Measurements from ENCODE around the gene KCND2. TPM values are rescaled to one million over a fixed set of nuclear protein-coding genes. Genes with fewer than 3 reads are reported as not detected.
A peak's percentile ranks its signal among the peaks of the same experiment; 100 is the strongest.

KCND2 gene
- total and polyA plus RNA-seq, 2 of the 4 experiments (the other 2 are of a cell fraction), result under 0.01 TPM; not detected in 1

GRCh38 chr7:120743128-120743527 is 470.2 kb downstream of the KCND2 start:
- Histone ChIP-seq H2AK5ac (ENCODE audit: low read depth, low read length) (no peak overlapping the region), H4K20me1 (ENCODE audit: insufficient read depth, low read length) (no peaks in the 10 kb centered on the region), H3K36me3 (ENCODE audit: control insufficient read depth, insufficient read depth, low read length) (no peaks in the 10 kb centered on the region), H3K27me3 (ENCODE audit: control insufficient read depth, insufficient read depth, low read length) (peaks cover 2% of the 10 kb centered on the region), H3K79me1 (ENCODE audit: low read depth in 1 of 2, low read length in 2 of 2) (no peaks in the 10 kb centered on the region), H3K27ac (ENCODE audit: insufficient read depth, low read length) (no peak overlapping the region), H3K4me1 (ENCODE audit: control insufficient read depth, insufficient read depth, low read length) (no peaks in the 10 kb centered on the region), H3K56ac (ENCODE audit: extremely low read depth, insufficient read depth, low read length) (no peak overlapping the region), H2BK15ac (ENCODE audit: low read depth, low read length) (no peak overlapping the region), H2BK20ac (ENCODE audit: low read depth, low read length) (no peak overlapping the region), H3K9me3 (ENCODE audit: control insufficient read depth, insufficient read depth, low read length) (no peaks in the 10 kb centered on the region), H3K18ac (ENCODE audit: low read depth, low read length) (no peak overlapping the region), H3K4me2 (ENCODE audit: low read depth, low read length) (no peak overlapping the region), H2BK120ac (ENCODE audit: low read depth, low read length) (no peak overlapping the region), H3K4me3 (ENCODE audit: insufficient read depth, low read depth, low read length) (no peak overlapping the region), H3K23ac (ENCODE audit: low read depth, low read length) (no peak overlapping the region), H4K91ac (ENCODE audit: insufficient read depth, low read depth, low read length) (no peak overlapping the region), H4K8ac (ENCODE audit: low read depth in 2 of 2, low read length in 2 of 2) (no peak overlapping the region), H3K14ac (replicated peaks; ENCODE audit: low read depth, low read length) (no peak overlapping the region), H3K9me1 (ENCODE audit: insufficient read depth, low read length) (no peaks in the 10 kb centered on the region), H3K9ac (ENCODE audit: low read depth, low read length) (no peak overlapping the region), H2BK5ac (ENCODE audit: low read depth, low read length, poor library complexity, severe bottlenecking) (no peak overlapping the region), H2AK9ac (replicated peaks; ENCODE audit: low read depth, low read length, poor library complexity) (no peak overlapping the region), H3K4ac (ENCODE audit: low read depth, low read length) (no peak overlapping the region), H4K5ac (ENCODE audit: low read depth, low read length) (no peak overlapping the region), H2AFZ (replicated peaks; ENCODE audit: low read length, poor library complexity) (peak overlapping the region; percentile 8)
- intact Hi-C loops (cut with micrococcal nuclease) (no loop called here), dilution Hi-C loops (cut with HindIII; ENCODE audit: low sequenced_read_pairs, unreplicated experiment) (no loop called here), in situ Hi-C loops (cut with MboI; ENCODE audit: low sequenced_read_pairs) (no loop called here)
- no peak for TF ChIP-seq CHD1 (IDR thresholded peaks at IDR 0.05; ENCODE audit: low read depth, low read length)
- no TSS peak for BruUV-seq (replicated peaks)
- ChIA-PET CTCF (no interaction called here), POLR2A (ENCODE audit: unreplicated experiment) (no interaction called here)
- WGBS, 2 experiments (ENCODE audit: extremely low coverage in 2 of 2, insufficient read length in 1 of 2), result 20% methylated on average over 1 of the region's 3 CpGs; no CpG with 5 or more reads in 1 of the 2 experiments
- DNase-seq, result no peak
- ATAC-seq (ENCODE audit: low read depth), result no peak
